OCI-LY7 (cell line): ENCODE measurements around the gene MACROD2. TPM values are rescaled to one million over a fixed set of nuclear protein-coding genes. Genes with fewer than 3 reads are reported as not detected.

Experiments
- BruUV-seq: library from RNA; stranded (reverse); fragments of 400-500 nt; replicated peaks from 2 replicates; lab custom pipeline; 2021; lab: Mats Ljungman, UMichigan
- CTCF ChIA-PET: fragments of 300-600 bp; sonication (Branson Sonifier 250); formaldehyde crosslinking; loops from one replicate; lab custom pipeline; 2022; ENCODE audit warnings: antibody characterized with exemption; ENCODE audit not compliant: unreplicated experiment; lab: Charles Lee
- POLR2A ChIA-PET: fragments of 300-600 bp; sonication (Branson Sonifier 250); formaldehyde crosslinking; loops from one replicate; lab custom pipeline; 2022; ENCODE audit warnings: antibody characterized with exemption; lab: Charles Lee
- DNase-seq: peaks from one replicate; pipeline ENCODE4 v3.0.0-alpha.2; 2015; ENCODE audit warnings: low spot score
- H2AFZ ChIP-seq: fragments of 200-600 bp; sonication (generic), shearing (Covaris generic); 2 replicates; pipeline ENCODE4 v1.6.1; 2014; ENCODE audit warnings: mild to moderate bottlenecking, antibody characterized with exemption, low read length, moderate library complexity
- H3K27ac ChIP-seq: fragments of 200-600 bp; sonication (generic); 2 replicates; pipeline ENCODE4 v1.5.1; 2014; ENCODE audit warnings: mixed run types, low read depth, mild to moderate bottlenecking, moderate library complexity, low read length, inconsistent platforms; ENCODE audit not compliant: poor library complexity, severe bottlenecking
- H3K36me3 ChIP-seq: fragments of 200-600 bp; sonication (generic); 2 replicates; pipeline ENCODE4 v1.6.1; 2014; ENCODE audit warnings: mild to moderate bottlenecking, antibody characterized with exemption, low read length, moderate library complexity, mixed read lengths; ENCODE audit not compliant: insufficient read depth
- H3K4me1 ChIP-seq: fragments of 200-600 bp; sonication (generic); 2 replicates; pipeline ENCODE4 v1.5.1; 2014; ENCODE audit warnings: mild to moderate bottlenecking, low read length; ENCODE audit not compliant: insufficient read depth, poor library complexity, severe bottlenecking
- H3K4me2 ChIP-seq: fragments of 200-600 bp; sonication (generic); 2 replicates; pipeline ENCODE4 v1.6.1; 2014; ENCODE audit warnings: mild to moderate bottlenecking, low read length
- H3K4me3 ChIP-seq: fragments of 200-600 bp; sonication (generic); 2 replicates; pipeline ENCODE4 v1.5.1; 2014; ENCODE audit warnings: mild to moderate bottlenecking, low read depth, low read length; ENCODE audit not compliant: poor library complexity, severe bottlenecking
- H3K79me2 ChIP-seq: fragments of 200-600 bp; sonication (generic); 2 replicates; pipeline ENCODE4 v1.6.1; 2016; ENCODE audit warnings: low read depth, mild to moderate bottlenecking, low read length, moderate library complexity, mixed read lengths; ENCODE audit not compliant: insufficient read depth
- H3K9me2 ChIP-seq: fragments of 200-600 bp; sonication (generic); 2 replicates; pipeline ENCODE4 v1.6.1; 2016; ENCODE audit warnings: mild to moderate bottlenecking, low read length, mixed read lengths; ENCODE audit not compliant: insufficient read depth
- H3K9me3 ChIP-seq: fragments of 200-600 bp; sonication (generic); 2 replicates; pipeline ENCODE4 v1.6.1; 2014; ENCODE audit warnings: mild to moderate bottlenecking, mixed run types, low read length, mixed read lengths
- H4K20me1 ChIP-seq: fragments of 200-600 bp; sonication (generic); 2 replicates; pipeline ENCODE4 v1.6.1; 2014; ENCODE audit warnings: mild to moderate bottlenecking, antibody characterized with exemption, low read length, moderate library complexity, mixed read lengths; ENCODE audit not compliant: insufficient read depth
- CTCF ChIP-seq: fragments of 200-600 bp; sonication (generic); conservative IDR thresholded peaks from 2 replicates; pipeline ENCODE4 v1.5.1; 2014; ENCODE audit warnings: mild to moderate bottlenecking, antibody characterized with exemption, low read length, moderate library complexity, mixed read lengths
- EZH2phosphoT487 ChIP-seq: fragments of 200-600 bp; sonication (generic); IDR thresholded peaks from 2 replicates; pipeline ENCODE4 v1.6.1; 2018; ENCODE audit warnings: low read depth, borderline replicate concordance, mild to moderate bottlenecking, mixed run types, antibody characterized with exemption, low read length, moderate library complexity, mixed read lengths
- intact Hi-C: fragments of 100-400 bp; cut with micrococcal nuclease; formaldehyde crosslinking; loops from one replicate; pipeline ENCODE4 v1.10.0; 2022; ENCODE audit not compliant: unreplicated experiment
- total RNA-seq, 2 experiments: library from RNA; depleted of rRNA in 1 of 2; stranded (reverse); fragments of >200 nt in 1 of 2; shearing (Covaris generic) in 1 of 2; gene quantifications; 2 replicates each; pipeline ENCODE4 v1.2.3, GENCODE V29; 2014 to 2022

The MACROD2 gene
- total RNA-seq, 2 experiments from 2014 or later = 0.09 to 4.5 TPM

DNA sequence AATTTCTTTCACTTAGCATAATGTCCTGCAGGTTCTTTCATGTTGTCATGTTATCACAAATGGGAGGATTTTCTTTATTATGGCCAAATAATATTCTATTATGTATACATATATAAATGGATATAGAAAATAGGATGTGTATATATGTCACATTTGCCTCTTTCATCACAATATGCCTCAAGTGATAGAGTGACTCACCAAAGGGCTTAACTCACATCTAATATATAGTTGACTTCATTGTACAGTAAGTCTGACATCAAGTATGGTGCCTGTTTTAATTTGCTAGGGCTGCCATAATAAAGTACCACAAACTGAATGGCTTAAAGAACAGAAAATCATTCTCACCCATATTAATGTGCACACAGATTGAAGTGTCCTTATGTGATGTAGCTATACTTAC is 778.2 kb downstream of the MACROD2 start:
- no peaks in the 10 kb centered on the region for H4K20me1 ChIP-seq
- no peaks in the 10 kb centered on the region for H3K36me3 ChIP-seq
- DNase-seq = no peak
- POLR2A ChIA-PET = interaction anchor here (0.7 kb wide), 1 partner anchor 12 kb away, joined by 3 read pairs; no protein-coding TSS in a partner anchor
- intact Hi-C loops = no loop called here
- no TSS peak for BruUV-seq
- no peaks in the 10 kb centered on the region for H3K9me3 ChIP-seq
- H3K27ac ChIP-seq = no peak overlapping the region
- TF ChIP-seq EZH2phosphoT487 = no peak
- TF ChIP-seq CTCF = no peak
- H3K9me2 ChIP-seq = no peaks in the 10 kb centered on the region
- CTCF ChIA-PET = no interaction called here
- no peaks in the 10 kb centered on the region for H3K4me1 ChIP-seq
- no peak overlapping the region for H3K4me2 ChIP-seq
- H3K79me2 ChIP-seq = no peaks in the 10 kb centered on the region
- H3K4me3 ChIP-seq = no peak overlapping the region
- no peak overlapping the region for H2AFZ ChIP-seq

- Histone ChIP-seq H3K4me3 (no peak overlapping the region), H3K4me1 (no peaks in the 10 kb centered on the region), H3K9me2 (no peaks in the 10 kb centered on the region), H2AFZ (no peak overlapping the region), H3K36me3 (no peaks in the 10 kb centered on the region), H3K4me2 (no peak overlapping the region), H3K79me2 (no peaks in the 10 kb centered on the region), H3K27ac (no peak overlapping the region), H3K9me3 (no peaks in the 10 kb centered on the region), H4K20me1 (no peaks in the 10 kb centered on the region)
- CTCF ChIA-PET = no interaction called here
- intact Hi-C loops = no loop called here
- TF ChIP-seq CTCF (no peak), EZH2phosphoT487 (no peak)
- BruUV-seq = no TSS peak
- POLR2A ChIA-PET = no interaction called here
- no peak for DNase-seq
Observed at GRCh38 chr20:14775778-14776177, 780.5 kb downstream of the MACROD2 start.

GRCh38 chr20:14777591-14777990 is 782.3 kb downstream of the MACROD2 start:
- no peaks in the 10 kb centered on the region for H3K79me2 ChIP-seq
- intact Hi-C loops = no loop called here
- no peaks in the 10 kb centered on the region for H3K4me1 ChIP-seq
- H3K27ac ChIP-seq = no peak overlapping the region
- POLR2A ChIA-PET = interaction anchor here (0.6 kb wide), 1 partner anchor 78 kb away, joined by 4 read pairs; no protein-coding TSS in a partner anchor
- H3K9me3 ChIP-seq = no peaks in the 10 kb centered on the region
- H4K20me1 ChIP-seq = no peaks in the 10 kb centered on the region
- H3K4me3 ChIP-seq = no peak overlapping the region
- H3K4me2 ChIP-seq = no peak overlapping the region
- DNase-seq = no peak
- CTCF ChIA-PET = no interaction called here
- no peak overlapping the region for H2AFZ ChIP-seq
- no peaks in the 10 kb centered on the region for H3K9me2 ChIP-seq
- TF ChIP-seq EZH2phosphoT487 (no peak), CTCF (no peak)
- no TSS peak for BruUV-seq
- H3K36me3 ChIP-seq = no peaks in the 10 kb centered on the region
